ENCODE results near the gene LDB2.

DNA sequence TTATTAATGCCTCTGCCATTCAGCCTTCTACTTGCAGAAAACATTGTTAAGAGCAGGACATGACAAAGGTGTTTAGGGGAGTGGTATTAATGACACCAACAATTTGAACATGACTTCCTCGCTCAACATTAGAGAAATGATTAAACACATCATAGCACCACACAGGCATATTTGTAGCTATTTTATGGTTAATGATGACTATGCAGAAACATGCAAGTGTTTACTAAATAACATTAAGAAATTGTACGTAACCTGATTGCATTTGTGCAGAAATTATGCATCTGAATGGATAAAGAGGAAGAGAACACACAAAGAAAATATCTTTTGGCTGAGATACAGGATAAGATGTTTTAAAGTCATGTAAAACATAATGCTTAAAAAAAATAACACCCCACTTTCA, 323.5 kb downstream of the LDB2 start:
- no peak for TF ChIP-seq POLR2A (IDR thresholded peaks at IDR 0.05)
- TF ChIP-seq, protein P1, sequence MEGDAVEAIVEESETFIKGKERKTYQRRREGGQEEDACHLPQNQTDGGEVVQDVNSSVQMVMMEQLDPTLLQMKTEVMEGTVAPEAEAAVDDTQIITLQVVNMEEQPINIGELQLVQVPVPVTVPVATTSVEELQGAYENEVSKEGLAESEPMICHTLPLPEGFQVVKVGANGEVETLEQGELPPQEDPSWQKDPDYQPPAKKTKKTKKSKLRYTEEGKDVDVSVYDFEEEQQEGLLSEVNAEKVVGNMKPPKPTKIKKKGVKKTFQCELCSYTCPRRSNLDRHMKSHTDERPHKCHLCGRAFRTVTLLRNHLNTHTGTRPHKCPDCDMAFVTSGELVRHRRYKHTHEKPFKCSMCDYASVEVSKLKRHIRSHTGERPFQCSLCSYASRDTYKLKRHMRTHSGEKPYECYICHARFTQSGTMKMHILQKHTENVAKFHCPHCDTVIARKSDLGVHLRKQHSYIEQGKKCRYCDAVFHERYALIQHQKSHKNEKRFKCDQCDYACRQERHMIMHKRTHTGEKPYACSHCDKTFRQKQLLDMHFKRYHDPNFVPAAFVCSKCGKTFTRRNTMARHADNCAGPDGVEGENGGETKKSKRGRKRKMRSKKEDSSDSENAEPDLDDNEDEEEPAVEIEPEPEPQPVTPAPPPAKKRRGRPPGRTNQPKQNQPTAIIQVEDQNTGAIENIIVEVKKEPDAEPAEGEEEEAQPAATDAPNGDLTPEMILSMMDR (IDR thresholded peaks at IDR 0.05) = no peak
- no peak for TF ChIP-seq POLR2AphosphoS5 (IDR thresholded peaks at IDR 0.05)

Data from breast epithelium (tissue), 3 donors.